KOPT-K1 (cell line): ENCODE data around the gene HLX.

Source experiments
- H3K27ac ChIP-seq: fragments of 200-600 bp; sonication (generic); 2 replicates; pipeline ENCODE4 v1.5.1; 2016; ENCODE audit warnings: antibody characterized with exemption, mild to moderate bottlenecking, low read depth, low read length; ENCODE audit not compliant: poor library complexity, severe bottlenecking
- H3K36me3 ChIP-seq: fragments of 200-600 bp; sonication (generic); 2 replicates; pipeline ENCODE4 v1.5.1; 2017; ENCODE audit warnings: antibody characterized with exemption, mild to moderate bottlenecking, low read length, moderate library complexity; ENCODE audit not compliant: insufficient read depth
- H3K9me3 ChIP-seq: fragments of 200-600 bp; sonication (generic); 2 replicates; pipeline ENCODE4 v1.5.1; 2017; ENCODE audit warnings: antibody characterized with exemption, low read length, mild to moderate bottlenecking; ENCODE audit not compliant: insufficient read depth, poor library complexity, severe bottlenecking

Gene HLX

GRCh38 chr1:220904876-220905275, 25.6 kb downstream of the HLX start:
- Histone ChIP-seq H3K9me3 (no peaks in the 10 kb centered on the region), H3K27ac (no peak overlapping the region), H3K36me3 (no peaks in the 10 kb centered on the region)

GRCh38 chr1:220905650-220906560, 26.7 kb downstream of the HLX start:
- no peaks in the 10 kb centered on the region for H3K9me3 ChIP-seq

GRCh38 chr1:220906561-220907334, 27.5 kb downstream of the HLX start:
- Histone ChIP-seq H3K27ac (no peak overlapping the region), H3K9me3 (no peaks in the 10 kb centered on the region), H3K36me3 (no peaks in the 10 kb centered on the region)

More at GRCh38 chr1:220905650-220906560, 26.7 kb downstream of the HLX start:
- Histone ChIP-seq H3K36me3 (no peaks in the 10 kb centered on the region), H3K27ac (no peak overlapping the region)

GRCh38 chr1:220908757-220909156, 29.5 kb downstream of the HLX start:
- H3K27ac ChIP-seq = no peak overlapping the region
- H3K9me3 ChIP-seq = no peaks in the 10 kb centered on the region
- no peaks in the 10 kb centered on the region for H3K36me3 ChIP-seq

- Histone ChIP-seq H3K36me3 (no peaks in the 10 kb centered on the region), H3K27ac (no peak overlapping the region)
Observed at GRCh38 chr1:220910021-220910420, 30.8 kb downstream of the HLX start.

GRCh38 chr1:220914283-220915116, 35.3 kb downstream of the HLX start:
- Histone ChIP-seq H3K9me3 (no peaks in the 10 kb centered on the region), H3K36me3 (no peaks in the 10 kb centered on the region), H3K27ac (no peak overlapping the region)

More at GRCh38 chr1:220910021-220910420, 30.8 kb downstream of the HLX start:
- no peaks in the 10 kb centered on the region for H3K9me3 ChIP-seq

- no peaks in the 10 kb centered on the region for H3K9me3 ChIP-seq
- no peaks in the 10 kb centered on the region for H3K36me3 ChIP-seq
- no peak overlapping the region for H3K27ac ChIP-seq
Observed at GRCh38 chr1:220915117-220915440, 35.8 kb downstream of the HLX start.

- Histone ChIP-seq H3K9me3 (no peaks in the 10 kb centered on the region), H3K36me3 (no peaks in the 10 kb centered on the region), H3K27ac (no peak overlapping the region)
Observed at GRCh38 chr1:220915954-220916353, 36.7 kb downstream of the HLX start.

- Histone ChIP-seq H3K27ac (no peak overlapping the region), H3K36me3 (no peaks in the 10 kb centered on the region), H3K9me3 (no peaks in the 10 kb centered on the region)
Observed at GRCh38 chr1:220917101-220917500, 37.9 kb downstream of the HLX start.

GRCh38 chr1:220917535-220918209, 38.4 kb downstream of the HLX start:
- H3K9me3 ChIP-seq = no peaks in the 10 kb centered on the region
- H3K27ac ChIP-seq = no peak overlapping the region
- H3K36me3 ChIP-seq = no peaks in the 10 kb centered on the region

- Histone ChIP-seq H3K27ac (no peak overlapping the region), H3K36me3 (no peaks in the 10 kb centered on the region), H3K9me3 (no peaks in the 10 kb centered on the region)
Observed at GRCh38 chr1:220918285-220918951, 39.2 kb downstream of the HLX start.

- no peak overlapping the region for H3K27ac ChIP-seq
- no peaks in the 10 kb centered on the region for H3K9me3 ChIP-seq
- H3K36me3 ChIP-seq = no peaks in the 10 kb centered on the region
Observed at GRCh38 chr1:220920967-220921366, 41.7 kb downstream of the HLX start.

- Histone ChIP-seq H3K9me3 (no peaks in the 10 kb centered on the region), H3K36me3 (no peaks in the 10 kb centered on the region), H3K27ac (no peak overlapping the region)
Observed at GRCh38 chr1:220921498-220921897, 42.3 kb downstream of the HLX start.

GRCh38 chr1:220921971-220922635, 42.9 kb downstream of the HLX start:
- no peaks in the 10 kb centered on the region for H3K9me3 ChIP-seq
- no peak overlapping the region for H3K27ac ChIP-seq
- H3K36me3 ChIP-seq = no peaks in the 10 kb centered on the region
